ENCODE results near the gene SPATA20.
A peak's percentile ranks its signal among the peaks of the same experiment; 100 is the strongest.

The SPATA20 gene

GRCh38 chr17:50540560-50541401 lies 6.2 kb upstream of the SPATA20 start:
- no peak for DNase-seq

GRCh38 chr17:50541402-50541715 lies 5.6 kb upstream of the SPATA20 start:
- DNase-seq: no peak

GRCh38 chr17:50541716-50542688 lies 5.0 kb upstream of the SPATA20 start:
- DNase-seq: peak; percentile 81

GRCh38 chr17:50542795-50543774 lies 3.9 kb upstream of the SPATA20 start:
- DNase-seq: peak; percentile 79

GRCh38 chr17:50544516-50544915 lies 2.5 kb upstream of the SPATA20 start:
- DNase-seq: no peak

- no peak for DNase-seq
Measured at GRCh38 chr17:50545311-50545710, 1.7 kb upstream of the SPATA20 start.

- DNase-seq: no peak
Measured at GRCh38 chr17:50546701-50547034, 306 bp upstream of the SPATA20 start.

- DNase-seq: no peak
Measured at GRCh38 chr17:50547736-50548083, 736 bp downstream of the SPATA20 start.

- no peak for DNase-seq
Measured at GRCh38 chr17:50548831-50549230, 1.9 kb downstream of the SPATA20 start.

GRCh38 chr17:50549256-50549941 lies 2.4 kb downstream of the SPATA20 start:
- DNase-seq: no peak

GRCh38 chr17:50549969-50550368 lies 3.0 kb downstream of the SPATA20 start:
- no peak for DNase-seq

GRCh38 chr17:50550661-50551432 lies 3.9 kb downstream of the SPATA20 start:
- DNase-seq: peak; percentile 71

GRCh38 chr17:50551433-50551815 lies 4.5 kb downstream of the SPATA20 start:
- no peak for DNase-seq

- DNase-seq: no peak
Measured at GRCh38 chr17:50551884-50552283, 4.9 kb downstream of the SPATA20 start.

- no peak for DNase-seq
Measured at GRCh38 chr17:50554201-50554600, 7.2 kb downstream of the SPATA20 start.

- DNase-seq: no peak
Measured at GRCh38 chr17:50556803-50557202, 9.8 kb downstream of the SPATA20 start.

GRCh38 chr17:50557630-50558029 lies 10.7 kb downstream of the SPATA20 start:
- no peak for DNase-seq

- no peak for DNase-seq
Measured at GRCh38 chr17:50558091-50558490, 11.1 kb downstream of the SPATA20 start.

GRCh38 chr17:50558581-50558940 lies 11.6 kb downstream of the SPATA20 start:
- no peak for DNase-seq

GRCh38 chr17:50558941-50559614 lies 12.1 kb downstream of the SPATA20 start:
- DNase-seq: peak; percentile 79

- DNase-seq: no peak
Measured at GRCh38 chr17:50559674-50560184, 12.8 kb downstream of the SPATA20 start.

Data from NCI-H526 treated with DMSO at 0.1 percent for 48 hours (cell line).